K562 (cell line): ENCODE results near the gene MMP28. TPM values are rescaled to one million over a fixed set of nuclear protein-coding genes. Genes with fewer than 3 reads are reported as not detected.

Experiments used
- HDAC8 ChIP-seq: fragments of 450-650 bp; IDR thresholded peaks from 2 replicates; pipeline ENCODE4 v1.6.1; 2016; ENCODE audit warnings: mild to moderate bottlenecking, missing genetic modification characterization, moderate library complexity, missing compliant biosample characterization
- MBD2 ChIP-seq: sonication (generic); IDR thresholded peaks from 2 replicates; pipeline ENCODE4 v1.6.1; 2016; ENCODE audit warnings: low read depth, borderline replicate concordance
- MIER1 ChIP-seq: fragments of 450-650 bp; IDR thresholded peaks from 2 replicates; pipeline ENCODE4 v1.6.1; 2016; ENCODE audit warnings: antibody characterized with exemption, mild to moderate bottlenecking, low read depth
- POLR2AphosphoS2 ChIP-seq: IDR thresholded peaks from 2 replicates; pipeline ENCODE4 v1.6.1; 2012; ENCODE audit warnings: low read length, improper control_type of control experiment
- PREB ChIP-seq: sonication (generic); formaldehyde crosslinking; IDR thresholded peaks from 2 replicates; pipeline ENCODE4 v1.8.1; 2023; ENCODE audit warnings: mild to moderate bottlenecking, missing genetic modification reagents
- PRMT5 ChIP-seq: sonication (generic); formaldehyde crosslinking; IDR thresholded peaks from 2 replicates; pipeline ENCODE4 v1.5.0; 2020; ENCODE audit warnings: missing genetic modification reagents
- RNF219 ChIP-seq: fragments of 250-450 bp; sonication (Bioruptor Pico); IDR thresholded peaks from 2 replicates; pipeline ENCODE4 v1.5.0; 2022; ENCODE audit warnings: mild to moderate bottlenecking
- SFPQ ChIP-seq: fragments of 200-400 bp; formaldehyde crosslinking; IDR thresholded peaks from 2 replicates; pipeline ENCODE4 v1.6.1; 2017; ENCODE audit warnings: mild to moderate bottlenecking, low read depth, low read length, moderate library complexity
- SMARCE1 ChIP-seq: fragments of 450-650 bp; IDR thresholded peaks from 2 replicates; pipeline ENCODE4 v1.7.1; 2016; ENCODE audit warnings: mild to moderate bottlenecking
- SMC3 ChIP-seq: conservative IDR thresholded peaks from 2 replicates; pipeline ENCODE4 v1.6.1; 2011; ENCODE audit warnings: low read depth, low read length, improper control_type of control experiment; ENCODE audit not compliant: insufficient read depth
- SP2 ChIP-seq: IDR thresholded peaks from 2 replicates; pipeline ENCODE4 v1.6.1; 2011; ENCODE audit warnings: mild to moderate bottlenecking, low read depth, low read length, moderate library complexity; ENCODE audit not compliant: poor library complexity, severe bottlenecking; ENCODE audit errors: extremely low read depth
- SRSF9 ChIP-seq: fragments of 200-400 bp; formaldehyde crosslinking; IDR thresholded peaks from 2 replicates; pipeline ENCODE4 v1.6.1; 2017; ENCODE audit warnings: low read depth, low read length, borderline replicate concordance
- TRIM25 ChIP-seq: fragments of 450-650 bp; IDR thresholded peaks from 2 replicates; pipeline ENCODE4 v1.7.0; 2016; ENCODE audit warnings: borderline replicate concordance
- TSC22D4 ChIP-seq: fragments of 450-650 bp; IDR thresholded peaks from 2 replicates; pipeline ENCODE4 v1.6.1; 2016; ENCODE audit warnings: missing genetic modification characterization, missing biosample characterization, control low read depth
- ZBTB33 ChIP-seq: sonication (generic); formaldehyde crosslinking; IDR thresholded peaks from 2 replicates; pipeline ENCODE4 v1.8.1; 2023; ENCODE audit warnings: mild to moderate bottlenecking, missing genetic modification reagents
- ZZZ3 ChIP-seq: fragments of 450-650 bp; IDR thresholded peaks from 2 replicates; pipeline ENCODE4 v1.6.1; 2016; ENCODE audit warnings: antibody characterized with exemption, mild to moderate bottlenecking, moderate library complexity
- polyA plus RNA-seq, 8 experiments: library from polyadenylated mRNA; depleted of rRNA in 4 of 8; stranded (reverse) in 5 of 8; unstranded in 3 of 8; fragments of >200 nt; fragmentation: Nextera tagmentation in 2 of 8; fragmentation: Illumina TruSeq in 1 of 8; extraction: Ambion mirVana in 2 of 8; extraction: Trizol in 1 of 8; gene quantifications; 2 replicates each; pipeline versions ENCODE4 v1.2.1 to v1.2.3, GENCODE V29; 2011 to 2014; ENCODE audit warnings: inconsistent platforms in 1 of 8, missing spikeins in 1 of 8
- total RNA-seq, 7 experiments: library from RNA; depleted of rRNA in 6 of 7; stranded (reverse); fragments of >200 nt in 6 of 7; fragmentation: Illumina TruSeq in 2 of 7; extraction: Trizol in 2 of 7; gene quantifications; 2 replicates each; pipeline versions ENCODE4 v1.2.1 to v1.2.3, GENCODE V29; 2011 to 2021; ENCODE audit warnings: low replicate concordance in 1 of 7

Gene MMP28
- total and polyA plus RNA-seq, 9 of the 15 experiments (the other 6 are each of a cell fraction or from before 2014, with no cell fraction given), result not detected

GRCh38 chr17:35808962-35809854 lies 13.8 kb upstream of the MMP28 start, which contains the start of gene TAF15 (continued):
- no peak for TF ChIP-seq SRSF9
- TF ChIP-seq SMARCE1, result no peak
- peak; percentile 99 for TF ChIP-seq MBD2
- TF ChIP-seq MIER1, result peak; percentile 49; the same call in 1 of the 2 replicates
- TF ChIP-seq SMC3, result peak; percentile 52
- TF ChIP-seq ZZZ3, result no peak
- no peak for TF ChIP-seq RNF219
- TF ChIP-seq TRIM25, result no peak
- peak; percentile 17 for TF ChIP-seq SP2
- no peak for TF ChIP-seq SFPQ
- 0 out of 2 replicates have a peak, but pooled peaks have one; percentile 17 for TF ChIP-seq HDAC8 (tag)
- 0 out of 2 replicates have a peak, but pooled peaks have one; percentile 82 for TF ChIP-seq PREB
- 0 out of 2 replicates have a peak, but pooled peaks have one; percentile 57 for TF ChIP-seq PRMT5 (CRISPR knock-in tag)
- TF ChIP-seq POLR2AphosphoS2, result peak; percentile 89; the same call in 1 of the 2 replicates
- TF ChIP-seq ZBTB33 (CRISPR knock-in tag), result peak; percentile 12; the same call in 1 of the 2 replicates
- TF ChIP-seq TSC22D4, result no peak
